PFSK-1 (cell line): Measurements from ENCODE around the gene ACTR5.

Experiments used
- FOXP2 ChIP-seq: optimal IDR thresholded peaks from 2 replicates; pipeline ENCODE3; 2011; ENCODE audit warnings: borderline replicate concordance, control low read depth, inconsistent platforms; ENCODE audit not compliant: insufficient read depth; ENCODE audit errors: extremely low read length, extremely low read depth
- POLR2AphosphoS5 ChIP-seq: IDR thresholded peaks from 2 replicates; pipeline ENCODE4 v1.6.1; 2012; ENCODE audit warnings: low read depth, mild to moderate bottlenecking, control low read depth, low read length, moderate library complexity
- SIN3A ChIP-seq: IDR thresholded peaks from 2 replicates; pipeline ENCODE4 v1.6.1; 2012; ENCODE audit warnings: mild to moderate bottlenecking, low read length, moderate library complexity, borderline replicate concordance; ENCODE audit not compliant: insufficient read depth
- TAF1 ChIP-seq: IDR thresholded peaks from 2 replicates; pipeline ENCODE4 v1.6.1; 2012; ENCODE audit warnings: low read length, control low read depth, borderline replicate concordance; ENCODE audit not compliant: insufficient read depth
- TF ChIP-seq, protein P1 (sequence below), 2 experiments: IDR thresholded peaks; 2 replicates each; pipeline versions ENCODE4 v1.6.1 to v1.8.0; 2011 to 2012; ENCODE audit warnings: low read depth in 2 of 2, low read length in 2 of 2, control low read depth in 1 of 2, inconsistent platforms in 1 of 2, mild to moderate bottlenecking in 1 of 2, moderate library complexity in 1 of 2; ENCODE audit not compliant: insufficient read depth in 1 of 2

ACTR5 gene

DNA sequence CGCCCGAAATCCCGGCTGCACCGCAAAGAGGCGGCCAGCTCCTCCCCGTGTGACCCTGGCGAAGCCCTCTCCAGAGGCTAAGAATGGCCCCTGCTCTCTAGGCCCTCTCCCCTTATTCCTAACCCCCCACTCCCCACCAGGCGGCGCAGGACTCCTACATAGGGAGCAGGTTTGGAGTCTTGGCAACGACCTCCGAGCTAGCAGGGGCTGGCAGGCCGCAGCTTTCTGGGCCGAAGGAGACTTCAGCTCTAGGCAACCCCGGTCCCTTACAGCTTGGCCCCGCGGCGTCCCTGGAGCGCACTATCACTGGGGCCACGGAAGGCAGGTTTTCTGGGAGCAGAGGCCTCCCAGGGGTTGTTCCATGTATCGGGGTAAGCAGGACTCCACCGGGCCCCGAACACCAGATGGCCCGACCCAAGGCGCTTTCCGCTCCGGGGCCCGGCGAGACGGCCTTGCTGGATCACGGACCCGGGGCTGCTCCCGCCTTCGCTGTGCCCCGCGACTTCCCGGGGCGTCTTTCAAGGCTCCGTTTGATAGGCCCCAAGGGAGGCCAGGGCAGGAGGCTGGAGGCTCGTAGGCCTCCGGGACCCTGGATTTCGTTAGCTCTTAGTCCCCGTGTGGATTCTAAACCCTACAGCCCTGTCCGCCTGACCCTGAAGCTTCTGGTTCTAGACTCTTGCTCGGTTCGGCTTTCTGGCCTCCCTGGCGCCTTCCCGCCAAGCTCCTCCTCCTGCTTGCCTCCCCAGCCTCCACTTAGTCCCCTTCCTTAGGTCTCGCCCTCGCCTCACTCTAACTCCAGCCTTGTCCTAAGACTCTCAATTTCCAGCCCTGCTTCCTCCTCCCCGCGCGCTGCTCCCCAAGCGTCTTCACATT is 22.1 kb upstream of the ACTR5 start:
- no peak for TF ChIP-seq POLR2AphosphoS5
- no peak for TF ChIP-seq TAF1
- TF ChIP-seq SIN3A = no peak
- no peak for TF ChIP-seq FOXP2
- TF ChIP-seq, protein P1, sequence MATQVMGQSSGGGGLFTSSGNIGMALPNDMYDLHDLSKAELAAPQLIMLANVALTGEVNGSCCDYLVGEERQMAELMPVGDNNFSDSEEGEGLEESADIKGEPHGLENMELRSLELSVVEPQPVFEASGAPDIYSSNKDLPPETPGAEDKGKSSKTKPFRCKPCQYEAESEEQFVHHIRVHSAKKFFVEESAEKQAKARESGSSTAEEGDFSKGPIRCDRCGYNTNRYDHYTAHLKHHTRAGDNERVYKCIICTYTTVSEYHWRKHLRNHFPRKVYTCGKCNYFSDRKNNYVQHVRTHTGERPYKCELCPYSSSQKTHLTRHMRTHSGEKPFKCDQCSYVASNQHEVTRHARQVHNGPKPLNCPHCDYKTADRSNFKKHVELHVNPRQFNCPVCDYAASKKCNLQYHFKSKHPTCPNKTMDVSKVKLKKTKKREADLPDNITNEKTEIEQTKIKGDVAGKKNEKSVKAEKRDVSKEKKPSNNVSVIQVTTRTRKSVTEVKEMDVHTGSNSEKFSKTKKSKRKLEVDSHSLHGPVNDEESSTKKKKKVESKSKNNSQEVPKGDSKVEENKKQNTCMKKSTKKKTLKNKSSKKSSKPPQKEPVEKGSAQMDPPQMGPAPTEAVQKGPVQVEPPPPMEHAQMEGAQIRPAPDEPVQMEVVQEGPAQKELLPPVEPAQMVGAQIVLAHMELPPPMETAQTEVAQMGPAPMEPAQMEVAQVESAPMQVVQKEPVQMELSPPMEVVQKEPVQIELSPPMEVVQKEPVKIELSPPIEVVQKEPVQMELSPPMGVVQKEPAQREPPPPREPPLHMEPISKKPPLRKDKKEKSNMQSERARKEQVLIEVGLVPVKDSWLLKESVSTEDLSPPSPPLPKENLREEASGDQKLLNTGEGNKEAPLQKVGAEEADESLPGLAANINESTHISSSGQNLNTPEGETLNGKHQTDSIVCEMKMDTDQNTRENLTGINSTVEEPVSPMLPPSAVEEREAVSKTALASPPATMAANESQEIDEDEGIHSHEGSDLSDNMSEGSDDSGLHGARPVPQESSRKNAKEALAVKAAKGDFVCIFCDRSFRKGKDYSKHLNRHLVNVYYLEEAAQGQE (IDR thresholded peaks at IDR 0.05; ENCODE audit: insufficient read depth in 1 of 2, low read depth in 2 of 2, low read length in 2 of 2) = no peak

DNA sequence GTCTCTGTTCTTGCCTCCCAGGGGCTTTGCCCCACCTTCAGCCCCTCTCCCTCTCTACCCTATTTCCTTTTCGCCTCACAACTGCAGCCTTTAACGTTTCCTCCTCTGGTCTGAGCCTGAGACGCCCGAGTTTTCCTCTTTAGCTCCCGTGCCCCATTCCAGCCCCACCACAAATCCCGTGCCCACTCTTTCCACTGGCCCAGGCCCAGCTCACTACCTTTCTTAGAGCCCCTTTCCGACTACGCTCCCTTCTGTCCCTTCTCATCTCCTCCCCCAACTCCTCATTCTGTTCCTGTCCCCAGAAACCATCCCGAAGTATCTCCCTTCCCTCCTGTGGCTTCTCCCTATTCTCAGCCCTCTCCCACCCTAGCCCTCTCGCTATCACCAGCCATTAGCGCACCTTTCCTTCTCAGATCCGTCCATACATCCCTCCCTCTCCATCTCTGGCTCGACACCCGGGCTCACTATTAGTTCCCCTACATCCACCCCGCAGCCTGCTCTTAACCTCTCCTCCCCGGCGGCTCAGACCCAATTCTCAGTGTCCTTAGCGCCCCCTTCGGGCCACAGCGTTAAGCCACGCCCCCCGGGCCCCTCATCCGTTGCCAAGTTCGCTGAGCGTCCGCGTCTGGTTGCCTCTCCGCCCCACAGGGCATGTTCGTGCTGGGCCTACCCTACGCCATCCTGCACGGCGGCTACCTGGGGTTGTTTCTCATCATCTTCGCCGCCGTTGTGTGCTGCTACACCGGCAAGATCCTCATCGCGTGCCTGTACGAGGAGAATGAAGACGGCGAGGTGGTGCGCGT is 21.3 kb upstream of the ACTR5 start:
- no peak for TF ChIP-seq POLR2AphosphoS5
- no peak for TF ChIP-seq FOXP2

DNA sequence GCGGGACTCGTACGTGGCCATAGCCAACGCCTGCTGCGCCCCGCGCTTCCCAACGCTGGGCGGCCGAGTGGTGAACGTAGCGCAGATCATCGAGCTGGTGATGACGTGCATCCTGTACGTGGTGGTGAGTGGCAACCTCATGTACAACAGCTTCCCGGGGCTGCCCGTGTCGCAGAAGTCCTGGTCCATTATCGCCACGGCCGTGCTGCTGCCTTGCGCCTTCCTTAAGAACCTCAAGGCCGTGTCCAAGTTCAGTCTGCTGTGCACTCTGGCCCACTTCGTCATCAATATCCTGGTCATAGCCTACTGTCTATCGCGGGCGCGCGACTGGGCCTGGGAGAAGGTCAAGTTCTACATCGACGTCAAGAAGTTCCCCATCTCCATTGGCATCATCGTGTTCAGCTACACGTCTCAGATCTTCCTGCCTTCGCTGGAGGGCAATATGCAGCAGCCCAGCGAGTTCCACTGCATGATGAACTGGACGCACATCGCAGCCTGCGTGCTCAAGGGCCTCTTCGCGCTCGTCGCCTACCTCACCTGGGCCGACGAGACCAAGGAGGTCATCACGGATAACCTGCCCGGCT is 20.6 kb upstream of the ACTR5 start:
- TF ChIP-seq FOXP2 (no peak), SIN3A (no peak), POLR2AphosphoS5 (no peak), TAF1 (no peak)
- TF ChIP-seq, protein P1 (IDR thresholded peaks at IDR 0.05; ENCODE audit: insufficient read depth in 1 of 2, low read depth in 2 of 2, low read length in 2 of 2) = no peak

DNA sequence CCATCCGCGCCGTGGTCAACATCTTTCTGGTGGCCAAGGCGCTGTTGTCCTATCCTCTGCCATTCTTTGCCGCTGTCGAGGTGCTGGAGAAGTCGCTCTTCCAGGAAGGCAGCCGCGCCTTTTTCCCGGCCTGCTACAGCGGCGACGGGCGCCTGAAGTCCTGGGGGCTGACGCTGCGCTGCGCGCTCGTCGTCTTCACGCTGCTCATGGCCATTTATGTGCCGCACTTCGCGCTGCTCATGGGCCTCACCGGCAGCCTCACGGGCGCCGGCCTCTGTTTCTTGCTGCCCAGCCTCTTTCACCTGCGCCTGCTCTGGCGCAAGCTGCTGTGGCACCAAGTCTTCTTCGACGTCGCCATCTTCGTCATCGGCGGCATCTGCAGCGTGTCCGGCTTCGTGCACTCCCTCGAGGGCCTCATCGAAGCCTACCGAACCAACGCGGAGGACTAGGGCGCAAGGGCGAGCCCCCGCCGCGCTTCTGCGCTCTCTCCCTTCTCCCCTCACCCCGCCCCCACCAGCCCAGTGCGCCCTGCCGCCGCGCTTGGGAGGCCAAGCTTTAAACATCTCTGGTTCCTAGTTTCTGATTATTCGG is 20.0 kb upstream of the ACTR5 start:
- TF ChIP-seq, protein P1 (IDR thresholded peaks at IDR 0.05; ENCODE audit: insufficient read depth in 1 of 2, low read depth in 2 of 2, low read length in 2 of 2) = no peak
- TF ChIP-seq POLR2AphosphoS5 = no peak
- TF ChIP-seq FOXP2 = no peak
- TF ChIP-seq SIN3A = no peak
- no peak for TF ChIP-seq TAF1

DNA sequence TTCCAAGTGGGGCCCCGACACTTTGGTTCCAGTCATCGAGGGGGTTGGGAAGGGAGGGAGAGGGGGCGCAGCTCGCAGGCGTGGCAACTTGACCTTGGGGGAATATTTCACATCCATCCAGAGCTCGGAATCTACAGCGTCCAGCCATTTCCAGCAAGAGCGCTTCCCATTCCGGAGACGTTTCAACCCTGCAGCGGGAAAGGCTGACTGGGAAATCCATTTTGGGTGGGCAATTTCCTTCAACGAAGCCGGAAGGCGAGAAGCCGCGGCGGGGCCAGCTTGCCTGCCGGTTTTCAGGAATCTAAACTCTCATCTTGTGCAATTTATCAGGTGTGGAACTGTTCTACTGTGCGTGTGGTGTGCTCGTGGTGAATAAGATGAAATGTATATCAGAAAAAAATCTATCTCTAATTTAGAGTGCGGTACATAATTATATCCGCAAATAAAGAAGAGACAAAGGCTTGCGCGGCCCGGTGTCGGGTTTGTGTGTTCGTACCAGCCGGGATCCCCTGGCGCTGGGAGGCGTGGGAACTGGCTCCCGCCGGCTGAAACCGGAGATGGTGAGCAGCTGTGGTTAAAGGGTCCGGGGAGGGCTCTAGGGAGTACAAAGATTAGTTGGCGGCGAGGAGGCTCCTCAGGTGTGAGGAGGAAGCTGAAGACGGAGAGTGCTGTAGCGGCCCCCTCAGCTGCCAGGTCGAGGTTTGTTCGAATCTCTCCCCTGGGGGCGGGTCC is 19.2 kb upstream of the ACTR5 start:
- no peak for TF ChIP-seq SIN3A
- TF ChIP-seq FOXP2 = no peak
- TF ChIP-seq TAF1 = no peak
- no peak for TF ChIP-seq POLR2AphosphoS5
- TF ChIP-seq, protein P1 (IDR thresholded peaks at IDR 0.05; ENCODE audit: insufficient read depth in 1 of 2, low read depth in 2 of 2, low read length in 2 of 2) = no peak
